ENCODE data around the gene GFM1. TPM values are rescaled to one million over a fixed set of nuclear protein-coding genes. Genes with fewer than 3 reads are reported as not detected.
"Not testable (repeated sequence)": the region's sequence is repeated elsewhere in the genome, so short reads cannot be mapped to it uniquely, and the experiment has no call there.

GFM1 gene
- total RNA-seq, 1 experiment from 2014 or later: 45.0 TPM

GRCh38 chr3:158668506-158668905 is 24.2 kb downstream of the GFM1 start:
- in situ Hi-C loops (cut with HindIII; ENCODE audit: low pct_unique_long_range_greater_than_20kb, low sequenced_read_pairs): no loop called here
- DNase-seq (ENCODE audit: low read depth): no peak

- no peak for DNase-seq (ENCODE audit: low read depth)
- in situ Hi-C loops (cut with HindIII; ENCODE audit: low pct_unique_long_range_greater_than_20kb, low sequenced_read_pairs): loop anchor here (5.0 kb wide), 1 partner anchor 105 kb away; no protein-coding TSS in a partner anchor
Measured at GRCh38 chr3:158671821-158672214, 27.5 kb downstream of the GFM1 start.

DNA sequence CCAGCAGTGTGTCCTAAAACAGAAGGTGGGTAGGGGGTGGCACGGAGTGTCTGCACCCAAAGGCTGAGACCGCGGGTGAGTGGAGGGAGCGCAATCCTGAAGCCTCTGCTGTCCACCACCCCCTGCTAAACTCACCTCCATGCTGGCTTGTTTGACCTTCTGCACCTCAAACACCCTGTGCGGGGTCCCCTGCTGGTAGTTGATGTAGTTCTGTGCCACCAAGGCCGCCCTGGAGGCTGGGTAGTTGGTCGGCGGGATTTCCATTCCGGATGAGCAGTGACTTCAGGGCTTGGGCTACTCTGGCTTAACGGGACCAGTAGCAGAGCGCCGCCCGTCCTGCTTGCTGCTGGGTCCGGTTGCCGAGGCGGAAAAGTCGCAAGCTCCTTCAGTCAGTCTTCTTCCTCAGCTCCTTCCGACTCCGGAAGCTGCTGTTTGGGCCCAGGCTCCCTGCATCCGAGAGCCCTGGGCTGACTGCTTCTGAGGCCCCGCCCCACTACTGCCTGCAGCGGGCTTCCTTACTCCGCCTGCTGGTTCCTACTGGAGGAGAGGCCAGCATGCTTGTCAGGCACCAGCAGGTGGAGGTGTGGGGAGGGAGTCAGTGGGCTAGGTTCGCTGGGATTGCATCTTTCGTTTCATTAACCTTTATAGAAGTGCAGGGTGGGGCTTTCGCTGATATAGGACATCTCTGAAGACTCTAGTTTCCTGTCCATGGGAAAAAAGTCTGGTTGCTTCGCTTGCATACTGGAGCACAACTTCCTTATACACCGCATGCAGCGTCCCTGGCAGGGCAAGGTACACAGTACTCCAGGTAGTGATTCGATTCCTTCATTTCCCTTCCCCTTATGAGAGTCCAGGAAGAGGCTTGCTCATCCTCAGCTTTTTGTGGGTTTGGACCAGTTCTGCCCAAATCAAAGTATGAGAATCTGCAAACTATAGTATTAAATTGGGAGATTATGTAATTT is 28.2 kb downstream of the GFM1 start, which contains the start of gene LXN:
Gene LXN, minus strand, starts transcription at position 434 of the 962 bp plus-strand sequence. Its CDS starts 170 bp downstream, at position 264.
- DNase-seq (ENCODE audit: low read depth): peak; percentile 96
- in situ Hi-C loops (cut with HindIII; ENCODE audit: low pct_unique_long_range_greater_than_20kb, low sequenced_read_pairs): loop anchor here (5.0 kb wide), 1 partner anchor 105 kb away; no protein-coding TSS in a partner anchor

GRCh38 chr3:158678687-158679086 is 34.4 kb downstream of the GFM1 start:
- no peak for DNase-seq (ENCODE audit: low read depth)
- in situ Hi-C loops (cut with HindIII; ENCODE audit: low pct_unique_long_range_greater_than_20kb, low sequenced_read_pairs): no loop called here

- DNase-seq (ENCODE audit: low read depth): peak; percentile 54
- in situ Hi-C loops (cut with HindIII; ENCODE audit: low pct_unique_long_range_greater_than_20kb, low sequenced_read_pairs): no loop called here
Measured at GRCh38 chr3:158679547-158680000, 35.2 kb downstream of the GFM1 start.

- in situ Hi-C loops (cut with HindIII; ENCODE audit: low pct_unique_long_range_greater_than_20kb, low sequenced_read_pairs): no loop called here
Measured at GRCh38 chr3:158680861-158681260, 36.5 kb downstream of the GFM1 start.

GRCh38 chr3:158683230-158683962 is 39.1 kb downstream of the GFM1 start:
- DNase-seq (ENCODE audit: low read depth): no peak

More at GRCh38 chr3:158680861-158681260, 36.5 kb downstream of the GFM1 start:
- no peak for DNase-seq (ENCODE audit: low read depth)

DNA sequence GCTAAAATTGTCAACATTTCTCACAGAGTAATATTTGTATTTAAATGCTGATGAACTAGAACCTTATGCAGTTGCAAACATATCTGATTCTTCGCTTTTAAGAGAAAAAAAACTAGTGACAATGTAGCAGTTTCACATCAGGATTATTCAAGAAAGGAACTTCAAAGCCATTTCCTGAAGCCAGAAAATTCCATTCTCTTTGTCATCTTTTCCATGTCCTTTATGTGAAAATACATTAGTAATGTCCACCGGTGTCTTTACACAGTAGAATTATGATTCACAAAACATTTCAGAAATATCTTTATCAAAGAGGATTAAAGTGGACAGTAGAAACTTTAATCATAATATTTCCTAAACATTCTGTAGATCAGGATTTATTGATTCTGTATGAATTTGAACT is 40.8 kb downstream of the GFM1 start:
- in situ Hi-C loops (cut with HindIII; ENCODE audit: low pct_unique_long_range_greater_than_20kb, low sequenced_read_pairs): no loop called here
- DNase-seq (ENCODE audit: low read depth): no peak

More at GRCh38 chr3:158683230-158683962, 39.1 kb downstream of the GFM1 start:
- in situ Hi-C loops (cut with HindIII; ENCODE audit: low pct_unique_long_range_greater_than_20kb, low sequenced_read_pairs): no loop called here

DNA sequence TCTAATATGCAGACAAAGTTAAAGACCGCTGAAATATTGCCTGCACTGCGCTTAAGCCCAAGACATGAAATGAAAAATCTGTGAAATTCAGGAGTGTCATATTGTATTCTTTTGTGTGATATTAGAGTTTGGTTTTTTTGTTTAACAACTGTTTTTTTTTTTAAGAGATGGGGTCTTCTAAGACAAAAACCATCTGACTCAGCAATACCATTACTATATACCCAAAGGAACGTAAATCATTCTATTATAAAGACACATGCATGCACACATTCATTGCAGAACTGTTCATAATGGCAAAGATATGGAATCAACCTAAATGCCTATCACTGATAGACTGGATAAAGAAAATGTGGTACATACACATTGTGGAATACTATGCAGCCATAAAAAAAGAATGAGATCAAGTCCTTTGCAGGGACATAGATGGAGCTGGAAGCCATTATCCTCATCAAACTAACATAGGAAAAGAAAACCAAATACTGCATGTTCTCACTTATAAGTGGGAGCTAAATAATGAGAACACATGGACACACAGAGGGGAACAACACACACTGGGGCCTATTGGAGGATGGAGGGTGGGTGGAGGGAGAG is 49.6 kb downstream of the GFM1 start:
- DNase-seq (ENCODE audit: low read depth); in situ Hi-C loops (cut with HindIII; ENCODE audit: low pct_unique_long_range_greater_than_20kb, low sequenced_read_pairs): not testable (repeated sequence)

GRCh38 chr3:158696618-158697017 is 52.3 kb downstream of the GFM1 start:
- in situ Hi-C loops (cut with HindIII; ENCODE audit: low pct_unique_long_range_greater_than_20kb, low sequenced_read_pairs): no loop called here
- DNase-seq (ENCODE audit: low read depth): no peak

DNA sequence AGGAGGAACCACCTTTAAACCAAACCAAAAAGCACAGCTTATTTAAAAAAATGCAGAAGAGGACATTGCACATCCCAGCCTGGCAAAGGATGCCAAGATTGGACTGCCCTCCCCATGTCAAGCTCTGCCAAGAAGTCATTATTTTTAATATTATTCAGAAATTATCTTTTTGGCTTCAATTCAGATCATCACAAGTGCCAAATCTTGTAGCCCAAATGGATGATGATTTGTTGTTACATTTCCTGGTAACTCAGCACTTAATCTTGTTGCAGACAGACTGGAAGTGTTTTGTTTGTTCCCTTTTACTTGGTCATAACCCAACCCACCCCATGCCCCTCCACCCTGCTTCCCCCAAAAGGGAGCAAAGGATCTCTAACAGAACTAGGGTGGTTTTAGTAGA is 56.2 kb downstream of the GFM1 start:
- in situ Hi-C loops (cut with HindIII; ENCODE audit: low pct_unique_long_range_greater_than_20kb, low sequenced_read_pairs): no loop called here
- no peak for DNase-seq (ENCODE audit: low read depth)

GRCh38 chr3:158701420-158702065 is 57.2 kb downstream of the GFM1 start:
- in situ Hi-C loops (cut with HindIII; ENCODE audit: low pct_unique_long_range_greater_than_20kb, low sequenced_read_pairs): no loop called here
- no peak for DNase-seq (ENCODE audit: low read depth)

DNA sequence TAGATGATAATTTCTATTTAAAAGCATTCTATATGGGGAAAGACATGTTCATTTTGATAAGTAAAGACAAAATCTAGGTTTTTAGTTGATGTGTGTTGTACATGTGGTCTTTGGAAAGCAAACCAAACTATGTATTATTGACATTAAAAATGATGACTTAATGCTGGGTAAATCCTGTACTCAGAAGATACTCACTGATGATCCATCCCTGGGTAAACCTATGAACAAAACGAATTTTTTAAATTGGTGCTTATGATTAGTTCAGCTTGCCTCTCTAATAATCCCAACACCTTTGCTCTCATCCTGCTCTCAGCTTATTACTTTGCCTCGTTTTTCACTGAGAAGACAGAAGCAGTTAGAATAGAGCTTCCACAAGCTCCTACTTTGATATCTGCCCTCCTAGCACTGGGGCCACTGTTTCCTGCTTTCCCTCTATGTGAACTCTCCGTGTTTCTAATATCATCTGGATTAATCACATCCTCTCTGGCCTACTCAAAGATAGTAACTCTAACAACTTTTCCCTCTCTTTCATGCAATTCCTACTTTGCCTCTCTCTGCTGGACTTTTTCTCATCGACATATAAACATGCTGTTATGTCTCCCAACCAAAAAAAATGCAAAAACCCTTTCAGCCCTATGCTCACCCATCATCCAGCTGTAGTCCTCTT is 58.6 kb downstream of the GFM1 start:
- in situ Hi-C loops (cut with HindIII; ENCODE audit: low pct_unique_long_range_greater_than_20kb, low sequenced_read_pairs): no loop called here
- no peak for DNase-seq (ENCODE audit: low read depth)

DNA sequence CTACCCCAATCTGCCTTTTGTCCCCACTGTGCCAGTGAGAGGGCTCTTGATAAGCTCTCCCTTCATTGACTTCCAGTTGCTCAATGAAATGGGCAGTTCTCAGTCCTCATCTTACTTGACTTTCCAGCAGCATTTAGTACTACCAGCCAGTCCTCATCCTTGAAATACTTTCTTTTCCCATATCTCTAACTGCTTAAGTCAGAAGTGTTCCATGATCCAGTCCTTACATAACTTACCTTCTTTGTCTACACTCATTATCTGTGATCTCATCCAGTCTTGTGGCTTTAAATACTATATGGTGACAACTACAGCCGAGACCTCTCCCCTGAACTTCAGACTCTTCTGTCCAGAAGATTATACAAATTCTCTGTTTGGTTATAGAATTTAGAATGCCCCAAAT is 59.2 kb downstream of the GFM1 start:
- no peak for DNase-seq (ENCODE audit: low read depth)
- in situ Hi-C loops (cut with HindIII; ENCODE audit: low pct_unique_long_range_greater_than_20kb, low sequenced_read_pairs): no loop called here

DNA sequence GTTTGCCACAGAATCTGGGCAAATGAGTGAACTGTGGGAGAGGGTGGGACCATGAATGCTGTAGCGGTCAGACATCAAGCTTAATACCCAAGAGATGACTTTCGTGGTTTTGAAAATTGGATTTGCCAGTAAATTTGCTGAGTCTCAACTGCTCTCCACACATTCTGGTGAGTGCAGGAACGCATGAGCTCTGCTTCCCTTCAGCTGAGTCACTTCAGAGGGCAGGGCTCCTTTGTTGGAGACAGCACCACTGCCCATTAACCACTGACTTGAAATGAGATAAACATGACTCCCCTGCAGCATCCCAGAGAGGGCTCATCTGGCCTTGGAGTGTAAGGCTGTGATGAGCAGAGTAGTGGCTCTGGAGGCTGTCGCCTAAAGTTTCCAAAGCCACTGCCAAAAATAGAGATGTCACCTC is 65.3 kb downstream of the GFM1 start:
- in situ Hi-C loops (cut with HindIII; ENCODE audit: low pct_unique_long_range_greater_than_20kb, low sequenced_read_pairs): no loop called here
- DNase-seq (ENCODE audit: low read depth): peak; percentile 88

DNA sequence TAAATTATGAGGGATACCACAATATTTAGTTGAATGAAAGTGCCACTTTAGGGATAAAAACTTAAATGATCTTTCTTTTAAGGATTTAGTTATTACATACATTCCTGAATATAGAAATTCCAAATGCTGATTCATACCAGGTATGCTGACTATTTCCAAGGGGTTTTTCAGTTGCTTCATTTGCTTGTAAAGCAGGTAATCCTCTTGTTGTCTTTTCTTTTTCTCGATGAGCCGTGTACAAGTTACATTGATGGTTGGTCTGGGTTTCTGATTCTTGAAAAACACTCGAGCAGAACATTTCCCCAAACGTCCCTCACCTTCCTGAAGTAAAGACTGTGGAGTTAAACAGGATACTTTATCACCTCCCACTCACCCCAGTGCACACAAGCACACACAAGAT is 66.3 kb downstream of the GFM1 start:
- in situ Hi-C loops (cut with HindIII; ENCODE audit: low pct_unique_long_range_greater_than_20kb, low sequenced_read_pairs): no loop called here
- DNase-seq (ENCODE audit: low read depth): peak; percentile 54

GRCh38 chr3:158711886-158712285 is 67.6 kb downstream of the GFM1 start:
- in situ Hi-C loops (cut with HindIII; ENCODE audit: low pct_unique_long_range_greater_than_20kb, low sequenced_read_pairs): no loop called here
- DNase-seq (ENCODE audit: low read depth): peak; percentile 91

- in situ Hi-C loops (cut with HindIII; ENCODE audit: low pct_unique_long_range_greater_than_20kb, low sequenced_read_pairs): no loop called here
Measured at GRCh38 chr3:158712443-158712842, 68.1 kb downstream of the GFM1 start.

More at GRCh38 chr3:158712443-158712842, 68.1 kb downstream of the GFM1 start:
- DNase-seq (ENCODE audit: low read depth): no peak
